B cell (primary cell): Measurements from ENCODE around the gene MOV10L1.

ENCODE experiments used
- CTCF ChIP-seq: fragments of 200-600 bp; IDR thresholded peaks from one replicate; pipeline ENCODE4 v1.8.0; 2022; ENCODE audit warnings: antibody characterized with exemption, mild to moderate bottlenecking
- EZH2 ChIP-seq: IDR thresholded peaks from 2 replicates; pipeline ENCODE4 v1.6.1; 2012; ENCODE audit warnings: borderline replicate concordance, low read depth, mild to moderate bottlenecking, moderate library complexity, low read length; ENCODE audit not compliant: insufficient read depth, poor library complexity, severe bottlenecking

DNA sequence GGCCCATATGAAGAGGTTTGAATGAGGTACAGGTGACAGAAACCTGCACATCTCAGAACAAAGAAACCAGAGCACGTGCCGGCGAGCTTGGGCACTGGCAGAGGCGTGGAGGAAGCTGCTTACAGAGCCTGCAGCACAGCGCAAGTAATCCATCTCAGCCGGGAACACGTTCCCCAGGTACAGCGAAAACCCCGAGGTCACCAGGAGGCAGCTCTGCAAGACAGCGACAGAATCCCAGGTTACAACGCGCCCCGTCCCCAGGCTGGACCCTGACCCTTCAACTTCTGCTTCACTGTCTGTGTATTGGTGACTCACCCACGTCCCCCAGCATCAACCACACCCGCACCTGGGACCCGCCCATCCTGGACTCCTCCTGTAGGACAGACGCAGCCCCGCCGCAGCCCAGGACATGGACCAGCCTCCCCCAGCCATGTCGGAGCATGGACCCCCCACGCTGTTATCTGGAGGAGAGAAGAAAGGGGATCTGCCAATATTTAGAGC is 6.8 kb upstream of the MOV10L1 start:
- no peak for TF ChIP-seq CTCF
- TF ChIP-seq EZH2 = no peak
